B cell (primary cell): Measurements from ENCODE around the gene GRM4. TPM values are rescaled to one million over a fixed set of nuclear protein-coding genes. Genes with fewer than 3 reads are reported as not detected.
"Not testable (repeated sequence)": the region's sequence is repeated elsewhere in the genome, so short reads cannot be mapped to it uniquely, and the experiment has no call there.

ENCODE experiments used
- ATAC-seq: fragments of 200-7000 bp; cut with Tn5 transposase; one replicate; pipeline ENCODE4 v1.10.0; 2021; ENCODE audit warnings: low read depth, mild to moderate bottlenecking, moderate number of reproducible peaks, moderate library complexity
- CTCF ChIA-PET: fragments of 350-600 bp; sonication (Branson Sonifier 250); formaldehyde crosslinking; loops from one replicate; lab custom pipeline; 2021; ENCODE audit warnings: antibody characterized with exemption, inconsistent platforms; lab: Charles Lee
- POLR2A ChIA-PET: fragments of 350-600 bp; sonication (Branson Sonifier 250); formaldehyde crosslinking; loops from one replicate; lab custom pipeline; 2021; ENCODE audit warnings: antibody characterized with exemption; lab: Charles Lee
- DNase-seq: peaks from one replicate; pipeline ENCODE4 v3.0.0; 2013
- H2AFZ ChIP-seq: 2 replicates; pipeline ENCODE4 v1.6.1; 2012; ENCODE audit warnings: mild to moderate bottlenecking, low read depth, low read length; ENCODE audit not compliant: insufficient read depth, poor library complexity, severe bottlenecking
- H3K27ac ChIP-seq, 2 donors: 1 replicate in 1 of 2; 2 replicates in 1 of 2; pipeline ENCODE4 v1.5.1; 2012 to 2013; ENCODE audit warnings: low read length in 2 of 2, mild to moderate bottlenecking in 2 of 2, moderate library complexity in 1 of 2
- H3K27me3 ChIP-seq, 4 experiments: fragments of 200-600 bp in 1 of 4; sonication (generic) in 1 of 4; replicated peaks in 1 of 4; 1 replicate in 2 of 4; 2 replicates in 2 of 4; pipeline versions ENCODE4 v1.6.1 to v1.7.0; 2013 to 2016; ENCODE audit warnings: low read length in 3 of 4, mild to moderate bottlenecking in 2 of 4, mixed read lengths in 1 of 4, moderate library complexity in 1 of 4; ENCODE audit not compliant: insufficient read depth in 4 of 4, control insufficient read depth in 3 of 4; ENCODE audit errors: control extremely low read depth in 1 of 4
- H3K36me3 ChIP-seq, 2 experiments: replicated peaks in 1 of 2; 1 replicate in 1 of 2; 2 replicates in 1 of 2; pipeline versions ENCODE4 v1.6.1 to v1.7.1; 2013; ENCODE audit warnings: low read length in 1 of 2; ENCODE audit not compliant: insufficient read depth in 2 of 2, control insufficient read depth in 1 of 2; ENCODE audit errors: control extremely low read depth in 1 of 2, extremely low read depth in 1 of 2
- H3K4me1 ChIP-seq, 2 donors: fragments of 200-600 bp in 1 of 2; sonication (generic) in 1 of 2; 1 replicate in 1 of 2; 2 replicates in 1 of 2; pipeline versions ENCODE4 v1.5.1 to v1.6.1; 2013 to 2017; ENCODE audit warnings: low read length in 2 of 2; ENCODE audit not compliant: control insufficient read depth in 2 of 2, insufficient read depth in 2 of 2
- H3K4me2 ChIP-seq: replicated peaks from 2 replicates; pipeline ENCODE3; 2012; ENCODE audit warnings: mild to moderate bottlenecking, low read depth, low read length; ENCODE audit not compliant: poor library complexity, severe bottlenecking
- H3K4me3 ChIP-seq, 5 experiments: fragments of 200-600 bp in 1 of 5; sonication (generic) in 1 of 5; 1 replicate in 3 of 5; 2 replicates in 2 of 5; pipeline versions ENCODE4 v1.5.1 to v1.7.0; 2011 to 2016; ENCODE audit warnings: low read length in 4 of 5, mild to moderate bottlenecking in 4 of 5, low read depth in 2 of 5, control low read depth in 1 of 5, moderate library complexity in 1 of 5; ENCODE audit not compliant: insufficient read depth in 1 of 5; ENCODE audit errors: control extremely low read depth in 1 of 5, extremely low read depth in 1 of 5
- H3K79me2 ChIP-seq: fragments of 200-600 bp; sonication (generic); one replicate; pipeline ENCODE4 v1.6.0; 2016; ENCODE audit warnings: low read length; ENCODE audit not compliant: control insufficient read depth, insufficient read depth
- H3K9ac ChIP-seq: fragments of 200-600 bp; sonication (generic); 2 replicates; pipeline ENCODE4 v1.6.1; 2017; ENCODE audit warnings: mild to moderate bottlenecking, low read length, moderate library complexity
- H3K9me3 ChIP-seq, 3 donors: one replicate each; pipeline versions ENCODE4 v1.6.1 to v1.7.1; 2013; ENCODE audit warnings: low read length in 2 of 3; ENCODE audit not compliant: control insufficient read depth in 2 of 3, insufficient read depth in 1 of 3; ENCODE audit errors: control extremely low read depth in 1 of 3
- H4K20me1 ChIP-seq: 2 replicates; pipeline ENCODE4 v1.6.0; 2012; ENCODE audit warnings: mild to moderate bottlenecking, low read length; ENCODE audit not compliant: insufficient read depth, control insufficient read depth, poor library complexity, severe bottlenecking
- H3K27ac Mint-ChIP-seq: one replicate; pipeline ENCODE4 v1.8.0; 2021; ENCODE audit warnings: mixed read lengths
- H3K27me3 Mint-ChIP-seq: one replicate; pipeline ENCODE4 v1.8.0; 2021; ENCODE audit warnings: mixed read lengths
- H3K4me1 Mint-ChIP-seq: one replicate; pipeline ENCODE4 v1.8.0; 2021; ENCODE audit warnings: mixed read lengths
- H3K4me3 Mint-ChIP-seq: one replicate; pipeline ENCODE4 v1.8.0; 2021; ENCODE audit warnings: mixed read lengths
- H3K9me3 Mint-ChIP-seq: one replicate; pipeline ENCODE4 v1.8.0; 2022; ENCODE audit warnings: mixed read lengths; ENCODE audit not compliant: insufficient read depth
- EZH2 ChIP-seq: IDR thresholded peaks from 2 replicates; pipeline ENCODE4 v1.6.1; 2012; ENCODE audit warnings: borderline replicate concordance, low read depth, mild to moderate bottlenecking, moderate library complexity, low read length; ENCODE audit not compliant: insufficient read depth, poor library complexity, severe bottlenecking
- WGBS: methylation state at CpG from one replicate; pipeline ENCODE4 v1.1.5; 2013; ENCODE audit warnings: missing lambda C conversion rate; ENCODE audit not compliant: insufficient coverage; 5-methylcytosine and 5-hydroxymethylcytosine counted together
- intact Hi-C: fragments of 100-400 bp; cut with micrococcal nuclease; formaldehyde crosslinking; loops from one replicate; pipeline ENCODE4 v1.10.0; 2022
- polyA plus RNA-seq: library from polyadenylated mRNA; depleted of rRNA; stranded (reverse); fragments of >200 nt; gene quantifications from 2 replicates; pipeline ENCODE4 v1.2.3, GENCODE V29; 2012
- total RNA-seq, 2 donors: library from RNA; stranded (reverse); fragments of 120-200 nt in 1 of 2; gene quantifications; 1 replicate in 1 of 2; 2 replicates in 1 of 2; pipeline versions ENCODE4 v1.2.3 to v1.2.4, GENCODE V29; 2013 to 2022
- TF ChIP-seq, protein P1 (sequence below): fragments of 200-600 bp; IDR thresholded peaks from one replicate; pipeline ENCODE4 v1.8.0; 2022; ENCODE audit warnings: antibody characterized with exemption, mild to moderate bottlenecking

The GRM4 gene
- total and polyA plus RNA-seq, 2 donors (not counting 1 experiment from before 2014, with no cell fraction given), result 0.04 TPM; not detected in 1

DNA sequence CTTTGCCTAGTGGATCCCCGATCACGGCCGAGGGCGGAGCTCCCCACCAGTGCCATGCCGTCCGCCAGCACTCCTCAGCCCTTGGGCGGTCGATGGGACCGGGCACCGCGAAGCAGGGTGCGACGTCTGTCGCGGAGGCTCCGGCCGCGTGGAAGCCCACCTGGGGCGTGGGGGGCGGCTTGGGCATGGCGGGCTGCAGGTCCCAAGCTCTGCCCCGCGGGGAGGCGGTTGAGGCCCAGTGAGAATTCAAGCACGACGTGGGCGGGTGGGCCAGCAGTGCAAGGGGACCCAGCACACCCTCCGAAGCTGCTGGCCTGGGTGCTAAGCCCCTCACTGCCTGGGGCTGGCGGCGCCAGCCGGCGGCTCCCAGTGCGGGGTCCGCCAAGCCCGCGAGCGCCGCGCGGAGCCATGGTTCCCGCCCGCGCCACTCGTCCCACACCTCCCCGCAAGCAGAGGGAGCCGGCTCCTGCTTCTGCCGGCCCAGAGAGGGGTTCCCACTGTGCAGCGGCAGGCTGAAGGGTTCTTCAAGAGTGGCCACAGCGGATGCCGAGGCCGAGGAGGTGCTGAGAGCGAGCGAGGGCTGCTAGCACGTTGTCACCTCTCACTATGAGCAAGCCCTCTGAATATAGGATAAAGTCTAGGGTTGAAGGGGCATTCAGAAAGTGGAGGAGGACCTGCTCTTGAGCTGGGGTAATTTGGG, 128.6 kb downstream of the GRM4 start:
- peaks cover 7% of the 10 kb centered on the region for H3K27me3 Mint-ChIP-seq
- Histone ChIP-seq H3K9ac (no peak overlapping the region), H3K27ac (no peak overlapping the region), H4K20me1 (no peaks in the 10 kb centered on the region), H3K27me3 (no peaks in the 10 kb centered on the region), H2AFZ (no peak overlapping the region), H3K4me2 (no peak overlapping the region), H3K9me3 (peaks cover 0 to 7% (median 0%) of the 10 kb centered on the region in 3 donors), H3K4me3 (no peak overlapping the region), H3K79me2 (no peaks in the 10 kb centered on the region), H3K36me3 (no peaks in the 10 kb centered on the region), H3K4me1 (no peaks in the 10 kb centered on the region)
- CTCF ChIA-PET, result no interaction called here
- H3K9me3 Mint-ChIP-seq, result no peaks in the 10 kb centered on the region
- WGBS, result 96% methylated on average over 49 of the region's 54 CpGs
- no peak overlapping the region for H3K4me3 Mint-ChIP-seq
- intact Hi-C loops, result no loop called here
- no peak for DNase-seq
- no peak for ATAC-seq
- no peak for TF ChIP-seq EZH2
- TF ChIP-seq, protein P1, sequence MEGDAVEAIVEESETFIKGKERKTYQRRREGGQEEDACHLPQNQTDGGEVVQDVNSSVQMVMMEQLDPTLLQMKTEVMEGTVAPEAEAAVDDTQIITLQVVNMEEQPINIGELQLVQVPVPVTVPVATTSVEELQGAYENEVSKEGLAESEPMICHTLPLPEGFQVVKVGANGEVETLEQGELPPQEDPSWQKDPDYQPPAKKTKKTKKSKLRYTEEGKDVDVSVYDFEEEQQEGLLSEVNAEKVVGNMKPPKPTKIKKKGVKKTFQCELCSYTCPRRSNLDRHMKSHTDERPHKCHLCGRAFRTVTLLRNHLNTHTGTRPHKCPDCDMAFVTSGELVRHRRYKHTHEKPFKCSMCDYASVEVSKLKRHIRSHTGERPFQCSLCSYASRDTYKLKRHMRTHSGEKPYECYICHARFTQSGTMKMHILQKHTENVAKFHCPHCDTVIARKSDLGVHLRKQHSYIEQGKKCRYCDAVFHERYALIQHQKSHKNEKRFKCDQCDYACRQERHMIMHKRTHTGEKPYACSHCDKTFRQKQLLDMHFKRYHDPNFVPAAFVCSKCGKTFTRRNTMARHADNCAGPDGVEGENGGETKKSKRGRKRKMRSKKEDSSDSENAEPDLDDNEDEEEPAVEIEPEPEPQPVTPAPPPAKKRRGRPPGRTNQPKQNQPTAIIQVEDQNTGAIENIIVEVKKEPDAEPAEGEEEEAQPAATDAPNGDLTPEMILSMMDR, result no peak
- H3K27ac Mint-ChIP-seq, result no peak overlapping the region
- H3K4me1 Mint-ChIP-seq, result no peaks in the 10 kb centered on the region
- POLR2A ChIA-PET, result no interaction called here

DNA sequence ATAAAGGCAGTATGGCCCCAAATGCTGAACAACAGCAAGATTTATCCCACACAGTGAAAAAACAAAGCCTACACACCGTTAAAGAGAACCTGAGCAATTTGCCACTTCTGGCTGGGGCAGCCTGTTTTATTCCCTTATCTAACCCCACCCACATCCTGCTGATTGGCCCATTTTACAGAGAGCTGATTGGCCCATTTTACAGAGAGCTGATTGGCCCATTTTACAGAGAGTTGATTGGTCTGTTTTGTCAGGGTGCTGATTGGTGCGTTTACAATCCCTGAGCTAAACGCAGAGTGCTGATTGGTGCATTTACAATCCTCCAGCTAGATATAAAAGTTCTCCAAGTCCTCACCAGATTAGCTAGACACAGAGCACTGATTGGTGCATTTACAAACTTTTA, 129.3 kb downstream of the GRM4 start:
- H3K79me2 ChIP-seq, DNase-seq, H3K4me1 Mint-ChIP-seq, ATAC-seq, intact Hi-C loops, CTCF ChIA-PET, H4K20me1 ChIP-seq, H3K27me3 ChIP-seq, H3K27ac ChIP-seq, H3K27me3 Mint-ChIP-seq, H3K4me3 ChIP-seq, H3K4me1 ChIP-seq, H3K4me3 Mint-ChIP-seq, H3K36me3 ChIP-seq, H3K27ac Mint-ChIP-seq, H3K4me2 ChIP-seq, H3K9me3 ChIP-seq, H3K9ac ChIP-seq, H3K9me3 Mint-ChIP-seq, H2AFZ ChIP-seq, POLR2A ChIA-PET: not testable (repeated sequence)
- WGBS, result 100% methylated on average over 2 of the region's 3 CpGs
